GM20431 (cell line): ENCODE data around the gene TPM1.

Experiments used
- in situ Hi-C: fragments of 300-500 bp; cut with MseI, MboI; formaldehyde crosslinking; loops from one replicate; pipeline ENCODE4 v1.15.0; 2020; ENCODE audit warnings: low sequenced_read_pairs; ENCODE audit not compliant: unreplicated experiment

The TPM1 gene

GRCh38 chr15:63052077-63052841 is 9.7 kb downstream of the TPM1 start:
- in situ Hi-C loops, result no loop called here

DNA sequence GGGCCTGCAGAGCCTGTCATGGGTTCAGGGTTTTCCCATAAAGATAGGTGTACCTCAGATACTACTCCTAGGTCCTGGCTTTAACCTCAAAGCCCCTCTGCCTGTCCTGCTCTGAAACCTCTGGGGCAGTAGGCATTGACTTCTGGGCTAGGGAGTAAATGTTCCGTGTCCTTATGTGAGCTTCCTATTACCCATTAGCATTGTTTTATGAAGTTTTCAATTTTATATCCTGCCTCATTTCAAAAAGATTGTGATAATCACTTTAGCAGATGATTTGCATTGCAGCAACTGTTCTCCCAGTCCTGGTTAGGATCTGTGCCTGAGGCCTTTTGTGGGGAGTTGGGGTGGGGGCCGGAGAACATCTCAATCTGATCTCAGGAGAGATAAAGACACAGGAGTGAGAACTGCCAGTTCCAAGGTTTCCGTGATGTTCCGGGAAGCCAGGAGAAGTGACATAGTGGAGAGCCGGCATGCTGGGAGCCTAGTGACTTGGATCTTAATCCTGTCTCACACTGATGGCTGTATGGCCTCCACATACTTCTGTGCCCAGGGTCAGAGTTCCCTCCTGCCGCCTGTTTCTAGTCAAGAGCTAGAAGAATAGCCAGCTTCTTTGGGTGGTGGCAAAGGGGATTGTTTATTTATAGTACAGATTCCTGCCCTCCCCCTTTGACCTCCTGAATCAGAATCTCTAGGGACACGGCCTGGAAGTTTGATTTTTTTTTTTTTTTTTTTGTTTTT is 10.6 kb downstream of the TPM1 start:
- in situ Hi-C loops, result no loop called here

GRCh38 chr15:63054281-63054683 is 11.7 kb downstream of the TPM1 start:
- in situ Hi-C loops, result no loop called here

DNA sequence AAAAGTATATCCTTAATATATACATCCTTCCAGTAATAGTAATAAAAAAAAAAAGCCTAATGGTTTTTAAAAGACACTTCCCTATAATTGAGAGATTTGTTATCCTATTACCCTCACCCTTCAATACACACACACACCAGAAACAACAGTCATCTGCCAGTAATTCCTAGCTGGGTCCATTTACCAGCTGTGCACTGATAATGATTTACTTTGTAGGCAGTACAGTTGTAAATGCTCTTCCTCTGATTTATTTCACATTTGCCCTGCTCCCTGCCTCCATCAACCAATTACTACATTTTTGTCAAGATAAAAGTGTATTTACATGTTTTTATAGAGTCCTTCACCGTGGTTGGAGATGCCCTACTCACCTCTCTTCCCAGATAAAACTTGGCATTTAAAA is 12.4 kb downstream of the TPM1 start:
- in situ Hi-C loops, result no loop called here

- in situ Hi-C loops, result no loop called here
These were observed 14.3 kb downstream of the TPM1 start for GRCh38 chr15:63056829-63057228.

- in situ Hi-C loops, result no loop called here
These were observed 15.2 kb downstream of the TPM1 start for GRCh38 chr15:63057468-63058345.

DNA sequence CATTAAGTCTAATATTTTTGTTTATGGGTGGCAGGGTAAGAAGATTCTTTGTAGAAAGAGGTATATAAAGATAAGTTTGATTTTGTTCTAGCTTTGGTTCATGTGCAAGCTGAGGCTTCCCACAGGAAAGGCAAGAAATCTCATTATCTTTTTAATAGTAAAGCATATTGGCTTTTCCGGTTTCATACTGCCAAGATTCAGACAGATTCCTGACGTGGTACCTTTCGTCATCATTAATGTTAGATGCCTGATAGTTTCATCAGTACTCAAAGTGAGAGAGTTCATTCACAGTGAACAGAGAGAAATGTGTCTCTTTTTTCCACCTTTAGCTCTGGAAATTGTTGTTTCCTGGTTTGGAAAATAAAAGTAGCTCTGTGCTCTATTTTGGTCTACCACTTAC is 16.5 kb downstream of the TPM1 start:
- in situ Hi-C loops, result no loop called here

DNA sequence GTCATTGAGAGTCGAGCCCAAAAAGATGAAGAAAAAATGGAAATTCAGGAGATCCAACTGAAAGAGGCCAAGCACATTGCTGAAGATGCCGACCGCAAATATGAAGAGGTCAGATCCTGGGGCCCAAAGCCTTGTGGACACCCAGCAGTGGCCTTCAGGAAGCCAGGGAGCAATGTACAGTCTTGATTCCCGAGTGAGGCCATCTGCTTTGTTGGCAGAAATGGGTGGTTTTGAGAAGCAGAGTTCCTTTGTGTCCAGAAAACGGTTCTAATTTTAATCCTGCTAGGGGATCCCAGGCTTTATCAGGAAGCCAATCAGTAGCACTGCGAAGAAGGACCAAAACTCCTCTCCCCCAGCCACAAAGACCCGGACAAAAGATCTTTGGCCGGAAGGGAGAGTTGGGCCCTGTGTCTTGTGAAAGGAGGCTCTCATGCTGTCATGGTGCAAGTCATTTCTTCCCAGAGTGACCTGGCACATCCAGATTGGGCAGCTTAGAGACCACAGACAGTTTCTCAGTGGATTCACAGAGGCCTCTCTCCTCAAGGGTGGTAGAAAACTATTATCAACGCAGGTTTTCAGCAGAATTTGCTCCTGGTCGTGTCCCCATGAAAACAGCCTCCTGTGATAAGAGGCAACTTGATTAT is 17.1 kb downstream of the TPM1 start:
- in situ Hi-C loops, result no loop called here

GRCh38 chr15:63060699-63061098 is 18.2 kb downstream of the TPM1 start:
- in situ Hi-C loops, result no loop called here

DNA sequence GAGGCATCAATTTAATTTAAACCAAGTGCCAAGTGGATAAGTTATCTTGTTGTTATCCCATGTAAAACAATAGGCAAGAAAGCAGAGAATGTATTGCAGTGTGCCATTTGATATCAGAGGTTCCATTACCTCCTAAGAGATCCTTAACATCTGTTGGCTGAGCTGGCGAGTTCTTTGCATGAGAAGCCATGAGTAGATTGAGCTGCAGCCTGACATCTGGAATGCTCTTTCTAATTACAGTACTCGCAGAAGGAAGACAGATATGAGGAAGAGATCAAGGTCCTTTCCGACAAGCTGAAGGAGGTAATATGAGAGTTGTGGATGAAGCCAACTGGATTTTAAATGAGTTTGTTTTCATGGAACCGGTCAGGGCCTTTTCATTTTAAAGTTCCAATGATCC is 19.4 kb downstream of the TPM1 start:
- in situ Hi-C loops, result no loop called here

DNA sequence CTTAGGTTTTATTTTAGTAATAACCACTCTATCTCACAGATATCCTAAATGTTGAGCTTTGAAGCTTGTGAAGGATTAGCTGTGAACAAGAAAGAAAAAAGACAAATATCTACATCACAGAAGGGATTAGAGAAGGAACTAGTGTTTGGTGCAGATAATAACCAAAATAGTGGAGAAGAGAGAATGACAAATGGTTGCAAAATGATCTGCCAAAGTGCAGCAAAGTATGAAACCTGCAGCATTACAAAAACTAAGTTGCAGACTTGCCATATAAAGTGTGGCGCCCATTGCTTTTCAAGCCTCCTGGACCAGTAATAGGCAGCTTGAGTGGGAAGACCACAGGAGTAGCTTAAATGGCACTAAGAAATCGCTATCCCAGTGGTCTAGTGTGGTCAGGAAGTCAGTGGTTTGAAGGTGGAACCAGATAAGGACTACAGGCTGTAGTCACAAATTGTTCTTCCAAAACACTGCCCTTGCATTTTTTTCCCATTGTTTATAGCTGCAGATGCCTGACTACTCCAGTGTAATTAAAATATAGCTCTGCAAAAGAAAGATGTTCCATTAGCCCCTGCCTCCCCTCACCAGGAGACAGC is 20.7 kb downstream of the TPM1 start:
- in situ Hi-C loops, result no loop called here

DNA sequence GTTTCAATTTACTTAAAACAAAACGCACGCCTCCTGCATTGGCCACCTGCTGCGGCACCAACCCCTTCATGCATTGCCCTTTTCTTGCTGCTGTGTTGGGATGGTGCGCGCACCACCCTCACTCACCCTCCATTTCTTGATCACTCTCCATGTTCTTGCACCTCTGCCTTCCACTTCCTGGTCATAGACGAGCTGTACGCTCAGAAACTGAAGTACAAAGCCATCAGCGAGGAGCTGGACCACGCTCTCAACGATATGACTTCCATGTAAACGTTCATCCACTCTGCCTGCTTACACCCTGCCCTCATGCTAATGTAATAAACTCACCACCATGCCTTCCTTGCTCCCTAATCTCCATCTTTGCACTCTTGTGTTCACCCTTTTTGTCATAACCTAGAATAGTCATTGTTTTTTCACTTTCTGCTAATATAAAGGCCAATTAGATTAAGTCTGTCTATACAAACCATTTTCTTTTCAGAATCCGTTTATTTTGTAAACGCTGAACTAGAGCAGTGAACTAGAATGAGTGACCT is 21.4 kb downstream of the TPM1 start:
- in situ Hi-C loops, result no loop called here

- in situ Hi-C loops, result no loop called here
These were observed 23.0 kb downstream of the TPM1 start for GRCh38 chr15:63065262-63066221.

GRCh38 chr15:63066272-63066671 is 23.7 kb downstream of the TPM1 start:
- in situ Hi-C loops, result no loop called here

GRCh38 chr15:63067306-63067705 is 24.8 kb downstream of the TPM1 start:
- in situ Hi-C loops, result no loop called here

DNA sequence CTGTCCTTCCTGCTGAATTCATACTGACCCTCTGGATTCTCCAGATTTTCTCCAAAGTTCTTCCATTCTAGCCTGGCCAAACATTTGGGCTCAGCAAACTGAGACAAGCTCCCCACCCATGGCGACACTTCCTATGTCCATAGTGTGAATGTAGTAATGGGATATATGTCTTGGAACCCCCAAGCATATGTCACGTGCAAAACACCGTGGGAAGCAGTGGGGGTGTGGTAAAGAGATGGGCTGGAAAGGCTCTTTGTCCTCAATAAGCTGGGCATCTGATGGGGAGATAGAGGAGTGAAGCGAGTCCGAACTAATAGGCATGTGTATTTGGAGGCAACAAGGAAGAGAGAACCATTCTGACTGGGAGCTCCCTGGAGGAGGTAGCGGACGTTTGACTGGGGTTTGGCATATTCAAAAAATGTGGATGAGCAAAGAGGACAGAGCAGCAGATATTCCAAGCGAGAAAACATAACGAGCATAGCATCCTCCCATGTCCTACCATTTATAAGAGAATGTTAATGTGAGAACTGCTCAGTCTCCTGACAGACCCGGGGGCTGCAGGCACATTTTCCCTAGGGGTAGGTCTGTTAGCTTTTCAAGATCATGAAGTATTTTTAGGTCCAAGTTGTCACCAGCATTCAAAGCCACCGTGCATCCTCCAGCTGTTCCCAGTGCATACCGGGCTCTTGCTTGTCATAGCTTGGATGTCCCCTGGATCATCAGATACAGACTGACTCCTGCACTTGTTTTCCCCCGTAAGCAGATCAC is 25.6 kb downstream of the TPM1 start:
- in situ Hi-C loops, result no loop called here

DNA sequence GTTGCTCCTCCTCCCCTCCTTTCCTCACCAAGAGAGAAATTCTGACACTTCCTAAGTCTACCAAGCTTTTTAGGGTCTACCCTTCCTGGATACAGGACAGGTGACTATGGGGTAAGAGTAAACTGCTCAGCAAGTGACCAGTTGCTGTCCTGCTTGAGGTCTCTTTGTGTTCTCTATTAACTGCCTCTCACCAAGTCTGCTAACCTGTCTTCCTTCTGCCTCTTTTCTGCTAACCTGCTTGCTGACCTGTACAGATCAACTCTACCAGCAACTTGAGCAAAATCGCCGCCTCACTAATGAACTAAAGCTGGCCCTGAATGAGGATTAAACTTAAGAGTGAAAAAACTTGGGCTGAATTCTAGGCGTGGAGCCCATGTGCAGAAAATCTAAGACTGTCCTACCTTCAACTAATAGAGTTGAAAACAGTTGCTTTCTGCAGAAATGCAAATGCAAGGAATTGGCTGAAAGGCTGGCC is 27.1 kb downstream of the TPM1 start:
- in situ Hi-C loops, result no loop called here

GRCh38 chr15:63070681-63071129 is 28.2 kb downstream of the TPM1 start:
- in situ Hi-C loops, result no loop called here
